DMS53 treated with DMSO at 0.1 percent for 48 hours (cell line): ENCODE data around the gene RELT.

Experiments used
- DNase-seq: peaks from one replicate; lab custom pipeline; 2025; ENCODE audit not compliant: unreplicated experiment; lab: John Stamatoyannopoulos, UW

Gene RELT

DNA sequence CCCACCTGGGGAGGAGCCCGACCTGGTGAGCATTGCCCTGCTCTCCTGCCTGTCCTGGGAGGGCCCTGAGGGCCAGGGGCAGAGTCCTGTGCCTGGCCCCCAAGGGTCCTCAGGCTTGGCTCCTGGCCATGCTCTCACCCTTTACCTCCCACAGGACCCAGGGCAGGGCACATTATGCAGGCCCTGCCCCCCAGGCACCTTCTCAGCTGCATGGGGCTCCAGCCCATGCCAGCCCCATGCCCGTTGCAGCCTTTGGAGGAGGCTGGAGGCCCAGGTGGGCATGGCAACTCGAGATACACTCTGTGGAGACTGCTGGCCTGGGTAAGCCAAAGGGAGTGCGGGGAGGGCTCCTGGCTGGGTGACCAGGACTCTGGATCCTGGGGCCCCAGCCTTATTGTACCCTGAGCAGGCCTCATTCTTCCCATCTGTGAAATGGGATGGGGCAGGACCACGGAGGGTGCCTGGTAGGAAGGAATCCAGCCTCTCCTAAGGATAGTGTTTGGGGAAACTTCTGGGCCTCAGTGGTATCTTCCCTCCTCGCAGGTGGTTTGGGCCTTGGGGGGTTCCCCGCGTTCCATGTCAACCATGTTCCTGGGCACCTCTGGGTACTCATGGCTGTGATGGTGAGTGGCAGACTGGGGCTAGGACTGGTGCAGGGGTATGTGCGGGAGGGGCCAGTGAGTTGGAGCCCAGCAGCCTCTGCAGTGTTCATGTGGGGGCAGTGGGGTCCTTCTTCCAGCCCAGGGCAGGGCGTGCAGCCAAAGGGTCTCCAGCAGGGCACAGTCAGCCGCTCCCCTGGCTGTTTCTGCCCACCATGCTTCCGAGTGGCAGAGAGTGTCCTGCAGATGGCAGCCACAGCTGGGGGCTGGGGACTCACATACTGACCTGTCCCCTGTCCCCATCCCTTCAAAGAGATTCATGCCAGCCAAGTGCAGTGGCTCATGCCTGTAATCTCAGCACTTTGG, 14.7 kb downstream of the RELT start:
- DNase-seq, result no peak

DNA sequence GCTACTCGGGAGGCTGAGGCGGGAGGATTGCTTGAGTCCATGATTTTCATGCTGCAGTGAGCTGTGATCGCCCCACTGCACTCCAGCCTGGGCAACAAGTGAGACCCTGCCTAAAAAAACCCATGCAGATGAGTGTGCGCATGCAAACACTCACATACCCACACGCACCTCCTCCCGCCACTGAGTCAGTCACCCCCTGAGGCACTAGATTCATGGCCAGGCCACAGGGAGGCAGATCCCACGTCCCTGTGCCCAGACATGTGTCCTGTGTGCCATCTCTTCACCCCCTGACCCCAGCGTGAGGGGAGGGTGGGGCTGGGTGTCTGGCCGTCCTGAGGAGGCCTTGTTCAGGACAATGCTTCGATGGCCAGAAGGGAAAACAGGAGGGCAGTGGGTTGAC, 15.5 kb downstream of the RELT start:
- DNase-seq, result no peak

DNA sequence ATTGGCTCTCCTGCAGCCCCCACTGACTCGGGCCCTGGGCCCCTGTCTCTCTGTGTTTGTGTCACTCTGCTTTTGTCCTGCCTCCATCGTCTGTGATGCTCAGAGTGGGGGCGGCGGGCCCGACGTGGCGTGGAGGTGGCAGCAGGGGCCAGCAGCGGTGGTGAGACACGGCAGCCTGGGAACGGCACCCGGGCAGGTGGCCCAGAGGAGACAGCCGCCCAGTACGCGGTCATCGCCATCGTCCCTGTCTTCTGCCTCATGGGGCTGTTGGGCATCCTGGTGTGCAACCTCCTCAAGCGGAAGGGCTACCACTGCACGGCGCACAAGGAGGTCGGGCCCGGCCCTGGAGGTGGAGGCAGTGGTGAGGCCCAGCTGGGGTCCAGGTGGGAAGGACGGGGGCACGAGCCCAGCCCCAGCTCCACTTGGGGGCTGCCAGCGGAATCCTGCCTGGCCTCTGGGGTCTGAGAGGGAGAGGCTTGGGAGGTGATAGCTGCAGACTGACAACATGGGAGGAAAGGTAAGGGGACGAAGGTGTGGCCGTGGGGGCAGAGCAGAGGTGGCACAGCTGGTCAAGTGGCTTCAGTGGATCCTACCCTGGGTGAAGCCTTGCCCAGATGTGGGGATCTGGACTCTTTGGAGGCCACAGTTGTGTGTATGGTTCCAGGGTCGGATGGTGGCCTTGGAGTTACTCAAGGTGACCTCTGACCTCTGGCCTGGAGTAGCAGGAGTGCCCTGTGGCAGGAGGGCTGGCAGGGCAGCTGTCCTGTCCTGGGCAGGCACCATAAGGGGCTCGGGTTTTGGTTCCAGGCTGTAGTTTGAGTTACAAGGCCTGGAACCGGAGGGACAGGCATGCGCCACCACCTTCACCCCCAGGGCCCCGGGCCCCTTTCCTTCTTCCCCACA, 16.2 kb downstream of the RELT start:
- DNase-seq, result no peak

DNA sequence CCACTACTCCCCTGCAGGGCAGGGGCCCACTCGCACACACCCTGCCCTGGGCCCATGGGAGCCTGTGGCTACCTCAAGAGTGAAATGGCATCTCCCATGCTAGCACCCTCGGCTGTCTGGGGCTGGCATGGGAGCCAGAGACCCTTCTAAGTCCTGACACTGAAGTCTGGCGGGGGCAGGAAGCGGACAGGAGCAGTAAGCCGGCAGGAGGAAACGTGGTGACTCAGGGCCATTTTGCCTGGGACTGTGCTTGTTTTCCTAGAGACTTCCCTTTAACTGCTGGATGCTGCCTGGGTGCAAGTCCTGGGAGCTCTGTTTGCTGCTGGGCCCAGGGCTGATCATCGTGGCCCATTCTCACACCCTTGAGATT, 16.8 kb downstream of the RELT start:
- no peak for DNase-seq

DNA sequence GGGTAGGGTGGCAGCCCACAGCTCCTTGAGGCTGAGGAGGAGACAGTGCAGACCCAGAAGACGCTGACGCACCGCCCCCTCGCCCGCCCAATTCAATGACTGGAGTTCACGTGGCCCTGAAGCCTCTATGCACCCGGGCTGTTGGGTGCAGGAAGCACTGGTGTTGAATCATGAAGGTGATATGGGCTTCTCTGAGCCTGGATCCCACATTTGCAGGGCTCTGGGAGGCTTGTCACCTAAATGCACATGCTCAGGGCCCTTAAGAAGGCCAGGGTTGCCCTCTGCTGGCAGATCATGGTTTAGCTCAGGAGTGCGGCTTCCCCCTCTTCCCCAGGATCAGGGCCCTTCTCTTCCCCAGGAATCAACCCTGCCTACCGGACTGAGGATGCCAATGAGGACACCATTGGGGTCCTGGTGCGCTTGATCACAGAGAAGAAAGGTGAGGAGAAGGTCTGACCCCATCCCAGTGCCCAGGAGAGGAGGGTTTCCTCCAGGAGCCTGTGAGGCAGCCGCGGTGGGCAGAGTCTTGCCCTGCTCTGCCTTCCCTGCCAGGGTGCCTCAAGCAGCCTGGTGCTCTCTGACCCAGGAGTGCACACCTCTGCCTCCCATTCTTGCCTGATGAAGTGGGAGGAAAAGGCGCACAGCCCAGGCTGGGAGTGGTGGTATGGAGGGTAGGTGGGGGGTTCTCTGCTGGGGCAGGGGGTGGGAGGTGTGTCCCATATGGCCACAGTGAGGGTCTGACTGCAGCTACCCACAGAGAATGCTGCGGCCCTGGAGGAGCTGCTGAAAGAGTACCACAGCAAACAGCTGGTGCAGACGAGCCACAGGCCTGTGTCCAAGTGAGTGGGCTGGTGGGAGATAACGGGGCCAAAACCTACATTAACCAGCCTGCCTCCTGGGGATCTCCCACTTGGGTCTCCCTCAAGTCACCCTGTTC, 17.5 kb downstream of the RELT start:
- peak; percentile 78 for DNase-seq

DNA sequence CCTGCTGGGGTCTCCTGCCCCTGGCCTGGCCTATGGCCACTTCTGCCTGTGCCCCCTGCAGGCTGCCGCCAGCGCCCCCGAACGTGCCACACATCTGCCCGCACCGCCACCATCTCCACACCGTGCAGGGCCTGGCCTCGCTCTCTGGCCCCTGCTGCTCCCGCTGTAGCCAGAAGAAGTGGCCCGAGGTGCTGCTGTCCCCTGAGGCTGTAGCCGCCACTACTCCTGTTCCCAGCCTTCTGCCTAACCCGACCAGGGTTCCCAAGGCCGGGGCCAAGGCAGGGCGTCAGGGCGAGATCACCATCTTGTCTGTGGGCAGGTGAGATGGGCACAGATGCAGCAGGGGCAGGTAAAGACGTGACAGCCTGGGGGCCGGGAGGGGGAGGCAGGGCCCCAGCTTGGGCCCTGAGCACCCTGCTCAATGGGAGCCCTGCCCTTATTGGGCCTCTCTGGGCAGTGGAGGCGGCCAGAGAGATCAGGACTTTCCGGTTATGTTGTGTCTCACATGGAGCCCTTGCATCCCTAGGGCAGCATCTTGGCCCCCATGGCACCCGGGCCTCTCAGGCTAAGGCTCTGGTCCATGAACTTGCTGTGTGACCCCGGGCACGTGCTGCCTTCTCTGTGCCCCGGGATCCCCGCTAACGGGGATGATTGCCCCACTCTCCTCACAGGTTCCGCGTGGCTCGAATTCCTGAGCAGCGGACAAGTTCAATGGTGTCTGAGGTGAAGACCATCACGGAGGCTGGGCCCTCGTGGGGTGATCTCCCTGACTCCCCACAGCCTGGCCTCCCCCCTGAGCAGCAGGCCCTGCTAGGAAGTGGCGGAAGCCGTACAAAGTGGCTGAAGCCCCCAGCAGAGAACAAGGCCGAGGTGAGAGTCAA, 18.5 kb downstream of the RELT start:
- no peak for DNase-seq

DNA sequence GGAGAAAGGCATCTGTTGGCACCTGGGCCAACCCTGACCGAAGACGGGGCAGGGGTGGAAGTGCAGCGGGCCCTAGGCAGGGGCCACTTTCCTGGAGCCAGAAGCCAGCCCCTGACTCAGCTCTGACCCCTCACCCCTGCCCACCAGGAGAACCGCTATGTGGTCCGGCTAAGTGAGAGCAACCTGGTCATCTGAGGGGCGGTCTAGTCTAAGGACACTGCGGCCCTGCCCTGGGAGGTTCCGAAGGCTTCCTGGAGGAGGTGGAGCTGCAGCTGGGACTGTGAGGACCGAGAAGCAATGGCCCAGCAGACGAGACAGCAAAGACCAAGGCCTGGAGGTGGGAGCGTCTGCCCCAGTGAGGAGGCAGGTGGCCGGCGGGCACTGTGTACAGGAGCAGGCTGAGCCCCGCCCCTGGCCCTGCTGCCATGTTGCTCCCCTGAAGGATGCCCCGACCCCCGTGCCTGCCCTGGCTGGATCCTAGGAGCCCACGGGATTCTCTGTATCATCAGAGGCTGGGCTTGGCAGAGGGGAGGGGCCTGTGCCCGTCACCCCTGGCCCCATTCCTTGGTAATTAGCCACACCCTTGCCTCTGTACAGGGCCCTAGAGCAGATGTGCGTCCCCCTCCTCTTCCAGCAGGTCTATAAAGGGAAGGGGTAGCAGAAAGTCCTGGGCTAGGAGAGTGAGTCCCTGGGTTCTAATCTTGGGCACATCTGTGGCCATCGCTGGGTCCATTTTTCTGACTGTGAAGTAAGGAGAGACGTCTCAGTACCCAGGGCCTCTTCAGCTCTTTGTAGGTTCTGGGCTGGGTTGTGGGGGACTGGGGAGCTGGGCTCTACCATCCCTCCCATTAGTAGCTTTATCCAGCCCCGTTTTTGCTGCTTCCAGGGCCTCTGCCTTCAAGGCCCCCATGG, 19.4 kb downstream of the RELT start:
- DNase-seq, result no peak

DNA sequence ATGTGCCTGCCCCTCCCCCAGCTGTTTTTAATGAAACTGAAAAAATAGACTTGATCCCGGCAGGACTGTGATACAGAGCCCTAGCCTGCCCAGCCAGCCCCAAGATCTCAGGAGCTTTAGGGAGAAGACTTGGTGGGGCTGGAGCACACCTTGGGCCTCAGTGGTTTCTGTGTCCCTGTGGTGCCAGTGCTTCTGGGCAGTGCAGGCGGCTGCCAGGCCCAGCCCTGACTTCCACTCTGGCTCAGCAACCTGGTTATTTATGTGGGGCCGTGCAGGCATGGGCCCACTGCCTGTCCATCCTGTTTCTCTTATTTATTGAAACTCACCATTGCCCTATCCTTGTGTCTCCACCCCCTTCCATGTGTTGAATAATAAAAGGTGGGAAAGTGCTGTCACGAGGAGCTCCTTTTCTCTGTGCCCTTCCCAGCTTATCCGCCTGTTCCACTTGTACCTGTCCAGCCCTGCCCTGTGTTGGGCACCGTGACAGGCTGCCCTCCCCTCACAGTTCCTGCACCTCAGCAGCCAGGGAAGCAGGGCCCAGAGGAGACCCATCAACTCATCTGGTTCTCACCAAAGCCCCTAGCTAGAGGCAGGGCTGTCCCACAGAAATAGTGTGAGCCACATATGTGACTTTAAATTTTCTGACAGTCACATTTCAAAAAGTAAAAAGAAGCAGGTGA, 20.2 kb downstream of the RELT start:
- DNase-seq, result no peak

DNA sequence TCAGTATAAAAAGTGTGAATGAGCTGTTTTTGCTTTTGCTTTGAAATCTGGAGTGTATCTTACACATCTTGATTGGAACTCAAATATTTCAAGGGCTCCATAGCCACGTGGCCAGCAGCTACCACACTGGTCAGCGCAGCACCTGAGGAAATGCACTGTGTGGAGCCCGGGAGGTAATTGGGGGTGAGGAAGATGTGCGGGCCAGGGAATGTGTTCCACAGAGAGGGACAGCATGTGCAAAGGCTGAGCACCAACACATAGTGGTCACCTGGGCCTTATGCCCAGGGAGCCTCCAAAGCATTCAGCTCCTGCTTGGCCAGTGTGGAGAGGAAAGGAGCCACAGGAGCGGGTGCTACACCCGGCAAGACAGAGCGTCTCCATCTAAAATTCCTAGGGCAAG, 20.8 kb downstream of the RELT start:
- no peak for DNase-seq

DNA sequence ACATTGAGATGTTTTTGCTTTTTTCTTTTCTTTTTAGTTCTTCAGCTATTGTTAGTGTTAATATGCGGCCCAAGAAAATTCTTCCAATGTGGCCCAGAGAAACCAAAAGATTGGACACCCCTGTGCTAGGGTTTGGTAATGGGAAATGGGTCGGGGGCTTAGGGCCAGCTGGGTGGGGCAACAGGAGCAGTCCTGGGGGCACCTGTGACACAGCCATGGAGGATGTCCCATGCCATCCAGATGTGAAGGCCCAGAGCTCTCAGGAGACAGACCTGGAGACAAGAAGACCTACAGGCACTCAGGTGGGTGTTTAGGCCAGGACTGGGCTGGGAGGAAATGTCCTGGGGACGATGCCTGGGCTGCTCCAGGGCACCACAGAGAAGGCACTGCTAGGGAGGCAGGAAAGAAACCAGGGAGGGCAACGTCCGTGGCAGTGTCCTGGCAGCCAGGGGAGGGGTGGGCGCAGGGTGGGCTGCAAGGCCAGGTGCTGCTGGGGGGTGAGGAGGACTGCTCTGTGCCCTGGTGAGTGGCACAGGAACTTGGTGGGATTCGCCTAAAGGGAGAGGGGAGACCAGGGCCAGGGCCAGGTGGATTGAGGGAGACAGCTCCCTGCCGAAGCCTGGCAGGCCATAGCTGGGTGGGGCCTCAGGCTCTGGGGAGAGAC, 21.4 kb downstream of the RELT start:
- no peak for DNase-seq

DNA sequence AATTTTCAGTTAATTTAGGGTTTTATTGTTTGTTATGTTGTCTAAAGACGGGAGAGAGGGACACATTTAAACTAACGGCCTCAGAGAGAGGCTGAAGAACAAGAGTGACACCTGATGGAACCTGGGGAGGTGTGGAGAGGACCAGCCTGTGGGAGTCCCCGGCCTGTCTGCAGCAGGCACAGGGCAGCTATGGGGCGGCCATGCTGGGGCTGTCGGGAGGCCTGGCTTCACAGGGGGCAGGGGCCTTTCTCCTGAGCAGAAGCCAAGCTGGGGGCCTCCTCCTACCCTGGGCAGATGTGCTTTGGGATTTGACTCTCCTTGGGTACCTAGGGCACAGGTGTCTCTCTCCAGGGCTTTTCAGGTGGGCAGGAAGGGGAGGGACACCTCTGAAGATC, 21.9 kb downstream of the RELT start:
- no peak for DNase-seq

DNA sequence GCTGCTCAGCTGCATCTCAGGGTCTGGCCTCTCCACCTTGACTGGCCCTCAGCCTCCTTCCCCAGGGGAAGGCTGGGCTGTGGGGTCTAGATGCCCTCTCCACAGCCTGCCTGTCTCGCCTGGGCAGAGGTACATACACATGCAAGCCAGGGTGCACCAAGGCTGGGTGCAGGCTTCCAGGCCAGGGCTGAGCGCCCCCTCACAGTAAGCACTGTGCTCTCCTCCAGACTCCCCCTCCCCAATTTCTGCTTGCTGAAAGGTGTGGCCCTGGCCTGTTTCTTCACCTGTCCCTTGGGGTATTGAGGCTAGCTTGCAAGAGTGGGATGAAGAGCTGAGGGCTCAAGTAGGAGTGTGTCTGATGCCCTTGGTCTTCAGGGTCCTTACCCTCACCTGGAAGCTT, 22.5 kb downstream of the RELT start:
- no peak for DNase-seq

DNA sequence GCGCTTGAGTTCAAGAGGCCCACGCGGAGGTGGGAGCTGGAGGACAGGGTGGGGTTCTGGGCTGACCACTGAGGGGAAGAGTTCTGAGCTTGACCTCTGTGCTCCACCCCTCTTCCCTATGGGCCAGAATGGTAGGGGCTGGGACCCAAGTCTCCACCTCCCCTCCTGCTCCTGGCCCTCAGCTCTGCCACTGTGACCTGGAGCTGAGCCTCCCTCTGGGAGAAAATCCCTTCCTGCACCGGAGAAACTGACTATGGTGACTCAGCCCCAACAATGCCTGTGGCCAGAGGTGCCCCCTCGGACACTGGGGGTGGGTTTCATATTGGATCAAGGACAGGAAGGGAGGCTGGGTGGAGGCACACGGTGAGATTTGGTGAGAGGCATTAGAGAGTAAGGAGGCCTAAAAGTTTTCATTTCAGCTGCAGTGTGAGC, 23.0 kb downstream of the RELT start:
- no peak for DNase-seq

DNA sequence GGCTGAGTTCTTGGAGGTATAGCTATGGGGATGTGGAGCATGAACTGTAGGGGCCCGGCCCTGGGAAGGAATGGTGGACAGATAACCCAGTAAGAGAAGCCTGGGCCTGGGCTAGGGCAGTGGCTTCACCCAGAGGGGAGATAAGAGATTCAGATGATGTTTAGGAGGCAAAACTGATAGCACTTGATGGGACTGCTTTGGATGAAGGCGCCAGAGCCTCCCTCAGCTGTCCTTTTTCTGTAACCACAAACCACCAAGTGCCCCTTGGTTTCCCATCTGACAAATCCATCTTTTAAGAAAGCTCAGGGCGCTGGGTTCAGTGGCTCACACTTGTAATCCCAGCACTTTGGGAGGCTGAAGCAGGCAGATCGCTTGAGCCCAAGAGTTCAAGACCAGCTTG, 23.4 kb downstream of the RELT start:
- DNase-seq, result no peak

DNA sequence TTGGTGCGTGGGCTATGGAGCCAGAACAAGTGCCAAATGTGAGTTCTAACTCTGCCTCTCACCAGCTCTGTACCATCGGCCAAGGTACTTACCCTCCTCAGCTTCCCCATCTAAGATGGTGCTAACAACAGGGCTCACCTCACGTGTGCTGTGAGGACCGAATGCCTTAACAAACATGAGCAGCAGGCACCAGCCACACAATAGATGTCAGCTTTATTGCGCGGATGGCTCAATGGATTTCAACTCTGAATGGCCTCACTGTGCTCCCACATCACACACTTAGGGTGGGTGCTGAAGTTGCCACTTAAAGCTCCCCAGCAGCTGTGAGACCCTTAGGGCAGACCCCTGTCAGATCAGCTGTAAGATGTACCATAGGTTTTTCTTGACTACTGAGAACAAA, 24.1 kb downstream of the RELT start:
- no peak for DNase-seq

DNA sequence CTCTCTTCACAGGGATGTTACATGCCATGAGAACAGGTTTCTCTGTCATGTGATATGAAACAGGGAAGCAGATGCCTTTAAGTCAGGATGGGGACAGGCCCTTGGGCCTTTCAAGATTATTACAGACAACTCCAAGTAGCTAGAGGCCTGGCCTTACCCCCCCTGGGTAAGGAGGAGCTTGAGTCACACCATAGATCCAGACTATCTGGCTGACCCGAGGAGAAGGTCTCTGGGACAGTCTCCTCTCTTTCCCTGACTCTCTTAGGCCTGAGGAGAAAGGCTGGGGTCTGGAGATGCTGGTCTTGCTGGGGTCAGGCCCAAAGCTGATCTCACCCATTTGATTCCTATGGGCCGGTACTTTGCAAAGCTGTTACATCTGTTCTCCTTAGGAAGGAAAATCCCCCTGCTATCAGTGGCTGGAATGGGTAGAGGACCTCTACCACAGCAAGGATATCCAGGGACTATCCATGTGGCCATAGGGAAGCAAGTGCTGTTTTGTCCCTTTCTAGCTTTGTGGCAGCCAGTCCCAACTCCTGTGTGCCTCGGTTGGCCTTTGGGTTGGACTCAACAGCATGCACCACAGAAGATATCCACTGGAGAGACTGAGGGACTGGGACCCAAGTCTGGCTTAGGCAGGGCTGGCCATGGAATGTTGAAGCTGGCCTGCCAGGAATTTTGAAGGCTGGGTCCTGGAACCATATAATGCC, 25.2 kb downstream of the RELT start:
- DNase-seq, result no peak
